Sigmoid colon (tissue), 3 donors: ENCODE data around the gene STING1.
"Not testable (repeated sequence)": the region's sequence is repeated elsewhere in the genome, so short reads cannot be mapped to it uniquely, and the experiment has no call there.

Experiments used
- CTCF ChIP-seq, 4 experiments: fragments of 450-650 bp in 3 of 4; fragments of 200-600 bp in 1 of 4; IDR thresholded peaks; one replicate each; pipeline ENCODE4 v1.5.1; 2016 to 2019; ENCODE audit warnings: antibody characterized with exemption in 4 of 4, mild to moderate bottlenecking in 3 of 4, moderate library complexity in 2 of 4
- POLR2A ChIP-seq, 2 donors: fragments of 450-650 bp; IDR thresholded peaks; one replicate each; pipeline ENCODE4 v1.6.1; 2016; ENCODE audit warnings: antibody characterized with exemption in 2 of 2, mild to moderate bottlenecking in 2 of 2, moderate library complexity in 2 of 2

- TF ChIP-seq CTCF, POLR2A (IDR thresholded peaks at IDR 0.05): not testable (repeated sequence)
Measured at GRCh38 chr5:139440416-139440815, 42.1 kb downstream of the STING1 start.
